GM04503 (cell line): ENCODE results near the gene RNF186.
"Not testable (repeated sequence)": the region's sequence is repeated elsewhere in the genome, so short reads cannot be mapped to it uniquely, and the experiment has no call there.

Experiments
- DNase-seq: peaks from one replicate; pipeline ENCODE4 v3.0.0-alpha.2; 2012; ENCODE audit warnings: low read depth

RNF186 gene, protein sequence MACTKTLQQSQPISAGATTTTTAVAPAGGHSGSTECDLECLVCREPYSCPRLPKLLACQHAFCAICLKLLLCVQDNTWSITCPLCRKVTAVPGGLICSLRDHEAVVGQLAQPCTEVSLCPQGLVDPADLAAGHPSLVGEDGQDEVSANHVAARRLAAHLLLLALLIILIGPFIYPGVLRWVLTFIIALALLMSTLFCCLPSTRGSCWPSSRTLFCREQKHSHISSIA

DNA sequence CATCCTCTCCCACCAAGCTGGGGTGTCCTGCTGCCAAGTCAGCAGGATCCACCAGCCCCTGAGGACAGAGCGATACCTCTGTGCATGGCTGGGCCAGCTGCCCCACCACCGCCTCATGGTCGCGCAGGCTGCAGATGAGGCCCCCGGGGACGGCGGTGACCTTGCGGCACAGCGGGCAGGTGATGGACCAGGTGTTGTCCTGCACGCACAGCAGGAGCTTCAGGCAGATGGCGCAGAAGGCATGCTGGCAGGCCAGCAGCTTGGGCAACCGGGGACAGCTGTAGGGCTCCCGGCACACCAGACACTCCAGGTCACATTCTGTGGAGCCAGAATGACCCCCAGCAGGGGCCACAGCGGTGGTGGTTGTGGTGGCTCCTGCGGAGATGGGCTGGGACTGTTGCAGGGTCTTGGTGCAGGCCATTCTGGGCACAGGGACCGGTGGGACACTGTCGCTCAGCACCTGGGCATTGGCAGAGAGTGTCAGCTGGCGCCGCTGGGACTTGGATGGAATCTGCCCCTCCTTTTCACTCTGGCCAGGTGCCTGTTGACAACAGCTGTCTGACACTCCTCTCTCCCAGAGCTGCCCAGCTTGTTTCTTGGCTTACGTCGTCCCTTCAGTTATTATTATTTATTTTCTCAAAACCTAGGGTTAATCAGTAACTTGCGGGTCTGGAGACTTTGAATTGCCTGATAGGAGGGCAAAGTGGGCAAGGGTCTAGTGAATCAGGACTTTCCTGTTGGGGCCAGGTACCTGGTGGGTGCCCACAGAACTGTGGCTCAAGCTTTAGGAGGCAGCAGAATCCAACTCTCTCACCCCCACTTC, at the start of gene RNF186:
RNF186 (minus strand) TSS at position 603 of the 823 bp plus-strand sequence; CDS start at position 421, 182 bp downstream.
- no peak for DNase-seq

DNA sequence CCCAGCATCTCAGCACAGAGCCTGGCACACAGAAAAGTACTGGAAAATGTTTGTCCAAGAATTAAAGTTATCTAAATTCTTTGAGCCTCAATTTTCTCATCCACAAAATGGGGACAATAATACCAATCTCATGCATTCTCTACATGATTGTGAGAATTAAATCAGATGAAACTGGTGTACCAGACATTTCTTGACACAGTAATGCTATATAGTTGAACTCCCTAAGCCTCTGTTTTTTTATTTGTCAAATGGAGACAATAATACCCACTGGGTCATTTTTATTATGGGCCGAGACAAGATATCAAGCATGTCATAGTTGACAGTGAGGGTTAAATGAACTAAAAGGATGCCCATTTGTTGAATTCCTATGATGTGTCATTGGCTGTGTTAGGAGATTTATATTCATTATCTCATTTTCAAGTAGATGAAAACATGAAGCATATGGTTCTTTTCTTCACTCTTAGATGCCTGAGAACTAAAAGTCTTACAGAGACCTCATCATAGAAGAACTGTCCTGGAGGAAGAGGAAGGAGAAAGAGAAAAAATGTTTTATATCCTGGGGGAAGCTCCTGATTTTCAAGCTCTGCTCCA, 49.6 kb upstream of the RNF186 start:
- DNase-seq: no peak

DNA sequence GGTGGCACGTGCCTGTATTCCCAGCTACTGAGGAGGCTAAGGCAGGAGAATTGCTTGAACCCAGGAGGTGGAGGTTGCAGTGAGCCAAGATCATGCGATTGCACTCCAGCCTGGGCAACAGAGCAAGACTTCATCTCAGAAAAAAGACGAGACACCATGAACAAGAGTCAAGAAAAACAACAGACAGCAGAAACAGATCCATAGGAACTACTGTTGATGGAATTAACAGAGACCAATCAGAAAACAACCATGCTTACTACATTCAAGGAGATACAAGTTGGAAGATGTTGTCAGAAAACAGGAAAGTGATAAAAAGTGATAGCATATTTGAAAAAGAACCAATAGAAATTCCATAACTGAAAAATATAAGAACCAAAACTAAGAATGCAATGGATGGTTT, 47.9 kb upstream of the RNF186 start:
- DNase-seq: no peak

DNA sequence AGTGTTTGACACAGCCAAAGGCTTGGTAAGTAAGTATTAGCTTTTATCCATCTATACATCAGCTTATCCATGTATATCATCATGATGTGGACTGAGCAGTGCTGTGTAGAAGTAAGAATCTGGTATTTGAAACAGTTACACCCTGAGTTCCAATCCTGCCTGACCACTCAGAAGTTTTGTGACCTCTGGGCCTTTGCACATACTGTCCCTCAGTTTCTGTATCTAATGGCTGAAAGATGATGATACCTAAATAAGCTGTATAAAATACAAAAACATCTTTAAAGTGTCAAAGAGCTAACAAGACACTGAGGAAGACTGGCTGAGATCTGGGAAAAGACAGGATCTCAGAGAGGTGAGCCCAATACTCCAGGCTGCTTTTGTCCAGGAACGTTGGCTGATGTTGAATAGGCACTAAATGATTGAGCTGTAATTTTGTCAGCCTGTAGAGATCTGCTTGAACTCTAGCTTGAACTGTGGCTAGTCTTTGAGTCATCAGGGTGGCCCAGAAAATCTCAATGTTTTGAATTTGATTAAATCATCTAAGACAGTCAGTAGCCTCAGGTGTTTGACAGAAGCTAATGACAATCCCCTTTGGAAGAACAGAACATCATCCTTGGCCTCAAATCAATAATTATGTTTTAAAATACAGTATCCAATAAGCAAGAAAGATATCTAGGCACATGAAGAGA, 46.9 kb upstream of the RNF186 start:
- DNase-seq: no peak

DNA sequence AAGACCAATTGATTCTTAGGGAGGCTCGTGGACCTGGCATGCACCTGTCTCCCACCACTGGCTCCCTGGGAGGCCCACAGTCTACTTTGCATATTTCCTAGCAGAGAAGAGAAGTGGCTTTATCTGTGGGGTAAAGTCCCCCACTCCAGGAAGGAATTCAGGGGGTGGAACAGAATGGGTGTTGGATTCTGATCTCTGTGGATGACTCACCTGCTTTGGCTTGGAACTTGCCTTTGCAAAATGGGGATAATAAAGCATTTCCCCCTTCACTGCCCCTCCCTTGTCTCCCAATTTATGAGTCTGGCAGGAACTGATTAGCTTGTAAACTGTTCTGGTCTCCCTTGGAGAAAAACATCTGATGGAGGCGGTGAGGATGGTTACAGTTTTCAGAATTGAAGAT, 46.0 kb upstream of the RNF186 start:
- DNase-seq: peak; percentile 78

DNA sequence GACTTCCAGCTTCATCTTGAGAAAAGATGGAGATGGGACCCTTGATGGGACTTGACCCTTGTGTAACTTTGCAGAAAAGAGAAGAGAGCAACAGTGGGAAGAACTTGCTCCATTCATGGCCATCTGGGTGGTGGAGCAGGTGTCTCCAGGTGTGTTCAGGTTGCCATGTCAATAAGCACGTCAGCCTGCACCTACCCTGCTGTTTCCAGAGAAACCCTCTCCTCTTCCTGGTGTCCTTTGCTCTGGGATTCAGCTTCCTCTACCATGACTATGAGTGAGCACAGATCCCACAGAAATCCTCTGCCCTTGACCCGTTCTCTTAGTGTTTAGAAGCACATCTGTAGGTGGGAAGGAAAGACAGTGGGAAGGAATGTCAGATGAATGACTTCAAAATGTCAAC, 45.3 kb upstream of the RNF186 start:
- no peak for DNase-seq

DNA sequence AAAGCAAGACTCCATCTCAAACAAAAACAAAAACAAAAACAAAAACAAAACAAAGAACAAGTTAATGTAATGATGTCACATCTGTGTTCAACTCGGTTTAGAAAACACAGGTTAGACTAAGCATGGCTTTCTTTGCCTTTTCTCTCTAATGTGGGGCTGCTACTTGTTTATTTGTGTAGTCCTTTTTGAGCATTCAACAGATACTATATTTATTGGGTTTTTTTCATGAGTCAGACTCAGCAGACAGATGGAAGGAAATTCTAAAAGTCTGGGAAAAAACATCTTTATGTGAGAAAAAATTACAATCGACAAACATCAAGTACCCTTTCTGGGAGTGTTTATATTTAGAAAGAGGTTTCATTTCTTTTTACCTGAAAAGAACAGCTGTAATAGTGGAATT, 44.8 kb upstream of the RNF186 start:
- DNase-seq: no peak

DNA sequence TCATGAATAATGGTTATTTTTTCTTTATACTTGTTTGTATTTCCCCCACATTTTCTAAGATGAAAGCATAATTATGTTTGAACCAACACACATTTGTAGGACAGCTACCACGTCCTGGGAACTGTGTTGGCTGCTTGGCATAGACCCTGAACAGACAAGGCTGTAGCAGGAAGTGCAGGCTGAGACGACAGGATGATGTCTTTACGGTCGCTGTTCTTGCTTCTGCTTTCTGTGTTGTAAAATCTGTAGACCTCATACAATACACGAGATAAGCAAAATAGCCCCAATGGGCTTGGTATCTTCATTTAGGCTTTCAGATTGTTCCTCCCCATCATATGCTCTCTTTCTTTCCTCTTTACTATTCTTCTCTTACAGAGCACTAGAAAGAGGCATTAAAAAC, 43.8 kb upstream of the RNF186 start:
- no peak for DNase-seq

DNA sequence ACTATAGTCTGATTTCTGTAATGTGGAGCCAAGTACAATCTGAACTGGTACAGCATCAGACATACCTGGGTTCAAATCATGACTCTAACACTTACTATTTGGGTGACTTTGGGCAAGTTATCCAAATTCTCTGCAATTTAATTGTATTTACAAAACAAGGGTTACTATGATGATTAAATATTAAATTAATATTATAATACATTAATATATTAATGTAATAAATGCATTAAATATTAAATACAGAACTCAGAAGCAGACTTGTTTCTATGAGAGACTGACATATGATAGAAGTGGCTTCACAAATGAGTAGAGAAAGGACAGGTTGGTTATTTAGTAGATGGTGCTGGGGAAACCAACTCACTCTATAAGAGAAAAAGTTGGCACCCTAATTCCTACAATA, 39.8 kb upstream of the RNF186 start:
- no peak for DNase-seq

DNA sequence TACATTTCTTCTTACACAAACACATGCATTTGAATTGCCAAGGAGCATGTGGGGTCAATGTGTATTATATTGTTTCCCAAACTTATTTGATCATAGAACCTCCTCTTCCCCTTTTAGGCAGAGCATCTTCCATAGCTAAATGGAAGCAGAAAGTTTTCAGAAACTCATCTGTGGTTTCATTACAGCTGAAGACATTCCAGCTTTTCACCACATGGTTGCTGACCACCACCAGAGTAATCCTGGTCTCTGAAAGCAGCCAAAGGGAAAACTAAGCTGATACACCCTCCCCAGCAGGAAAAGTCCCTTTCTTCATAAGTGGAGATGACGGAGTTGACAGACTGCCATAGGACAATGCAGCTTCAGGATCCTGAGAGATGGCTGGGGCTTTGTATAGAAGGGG, 37.0 kb upstream of the RNF186 start:
- no peak for DNase-seq

DNA sequence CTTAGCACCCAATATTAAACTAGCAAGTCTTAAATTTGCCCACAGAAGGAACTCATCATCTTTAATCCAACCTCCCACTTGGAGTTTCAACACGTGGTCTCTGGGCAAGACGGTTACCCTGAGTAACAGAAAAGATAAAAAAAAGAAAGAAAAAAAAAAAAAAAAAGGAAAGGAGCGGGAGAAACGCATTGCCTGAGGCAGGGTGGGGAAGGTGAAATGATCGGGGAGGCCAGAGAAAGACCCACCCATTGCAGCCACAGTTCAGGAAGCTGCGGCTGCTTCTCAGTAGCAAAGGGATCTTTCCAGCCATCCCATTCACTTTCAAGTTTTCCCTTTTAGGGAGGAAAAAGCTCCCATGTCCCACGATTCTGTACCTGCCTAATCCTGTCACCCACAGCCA, 35.1 kb upstream of the RNF186 start:
- no peak for DNase-seq

DNA sequence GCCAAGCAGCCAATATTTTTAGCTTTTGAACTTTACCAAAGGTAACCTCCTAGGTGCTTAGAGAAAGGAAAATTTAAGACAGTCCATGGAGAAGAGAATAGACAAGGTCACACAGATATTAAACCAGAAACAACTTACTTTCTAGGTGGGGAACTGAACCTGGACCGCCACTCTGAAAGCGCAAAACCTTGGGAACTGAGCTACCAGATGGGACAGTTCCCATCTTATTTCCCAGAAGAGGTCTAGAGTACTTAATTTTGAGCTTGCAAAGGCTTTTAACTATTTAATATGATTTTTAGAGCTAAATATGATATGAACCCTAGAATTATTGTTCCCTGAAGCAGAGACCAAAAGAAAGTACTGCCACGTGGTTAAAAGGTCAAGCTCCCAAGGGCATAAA, 34.2 kb upstream of the RNF186 start:
- DNase-seq: not testable (repeated sequence)

DNA sequence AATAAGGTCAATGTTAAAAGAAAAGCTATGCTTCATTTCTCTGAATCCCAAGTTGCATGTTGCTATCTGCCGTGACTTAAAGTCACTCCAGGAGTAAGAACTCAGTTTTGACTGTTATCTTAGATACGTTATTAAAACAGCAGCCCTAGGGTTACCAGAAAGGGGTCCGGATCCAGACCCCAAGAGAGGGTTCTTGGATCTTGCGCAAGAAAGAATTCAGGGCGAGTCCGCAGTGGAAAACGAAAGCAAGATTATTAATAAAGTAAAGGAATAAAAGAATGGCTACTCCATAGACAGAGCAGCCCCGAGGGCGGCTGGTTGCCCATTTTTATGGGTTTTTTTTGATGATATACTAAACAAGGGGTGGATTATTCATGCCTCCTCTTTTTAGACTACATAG, 32.3 kb upstream of the RNF186 start:
- DNase-seq: not testable (repeated sequence)

DNA sequence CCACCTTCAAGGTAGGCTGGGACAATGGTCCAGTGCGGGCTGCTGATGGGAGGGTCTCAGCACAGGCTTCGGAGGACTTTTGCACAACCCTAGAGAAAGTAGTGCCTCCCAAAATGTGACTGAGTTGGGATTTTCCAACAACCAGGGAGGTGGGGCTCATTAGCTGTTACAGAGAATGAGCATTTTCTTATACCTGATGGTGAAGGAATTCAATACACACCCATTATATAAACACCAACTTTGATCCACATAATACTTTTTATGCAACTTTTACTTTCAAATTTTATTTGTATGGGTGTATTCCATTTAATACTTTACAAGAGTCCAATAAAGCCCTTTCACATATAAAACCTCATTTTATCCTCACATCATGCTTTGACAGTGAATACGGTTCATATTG, 31.3 kb upstream of the RNF186 start:
- no peak for DNase-seq

DNA sequence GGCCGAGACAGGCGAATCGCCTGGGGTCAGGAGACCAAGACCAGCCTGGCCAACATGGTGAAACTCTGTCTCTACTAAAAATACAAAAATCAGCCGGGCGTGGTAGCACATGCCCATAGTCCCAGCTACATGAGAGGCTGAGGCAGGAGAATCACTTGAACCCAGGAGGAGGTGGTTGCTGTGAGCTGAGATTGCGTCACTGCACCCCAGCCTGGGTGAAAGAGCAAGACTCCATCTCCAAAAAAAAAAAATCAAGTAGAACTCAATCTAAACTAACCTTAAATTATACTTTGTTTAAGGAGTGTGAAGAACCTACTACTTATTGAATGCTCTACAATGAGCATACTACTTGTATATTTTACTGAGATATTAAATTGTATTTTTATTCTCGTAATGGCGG, 30.5 kb upstream of the RNF186 start:
- no peak for DNase-seq

DNA sequence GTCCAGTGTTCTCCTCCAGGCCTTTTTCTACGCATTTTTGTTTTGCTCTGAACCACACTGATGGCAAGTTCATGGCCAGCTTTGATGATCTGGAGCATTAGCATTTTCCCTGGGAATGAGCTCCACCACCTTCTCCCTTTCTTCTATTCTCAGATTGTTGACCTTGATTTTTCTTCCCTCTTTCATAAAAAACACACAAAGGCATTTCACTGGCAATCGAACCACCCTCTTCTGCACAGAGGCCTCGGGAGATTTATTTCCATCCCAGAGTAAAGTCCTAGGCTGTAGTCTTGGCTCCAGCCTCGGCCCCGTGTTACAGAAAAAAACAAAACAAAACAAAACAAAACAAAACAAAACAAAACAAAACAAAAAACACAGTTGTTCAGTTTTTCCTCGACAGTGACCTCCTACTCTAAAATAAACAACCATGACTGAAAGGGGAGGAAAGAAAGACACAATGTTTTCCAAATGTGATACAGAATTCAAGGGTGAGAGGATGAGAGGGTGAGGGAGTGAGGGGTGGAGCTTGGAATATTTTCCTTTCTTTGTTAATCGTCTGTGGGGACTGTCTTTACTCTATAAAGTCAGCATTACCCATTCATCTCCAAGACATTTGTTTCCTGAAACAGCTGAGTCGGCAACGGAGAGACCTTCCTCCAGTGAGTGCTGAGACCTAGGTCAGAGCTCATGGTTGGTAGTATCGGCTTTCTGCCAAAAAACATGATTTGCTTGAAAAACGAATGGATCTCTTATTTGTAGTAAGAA, 29.8 kb upstream of the RNF186 start:
- no peak for DNase-seq

DNA sequence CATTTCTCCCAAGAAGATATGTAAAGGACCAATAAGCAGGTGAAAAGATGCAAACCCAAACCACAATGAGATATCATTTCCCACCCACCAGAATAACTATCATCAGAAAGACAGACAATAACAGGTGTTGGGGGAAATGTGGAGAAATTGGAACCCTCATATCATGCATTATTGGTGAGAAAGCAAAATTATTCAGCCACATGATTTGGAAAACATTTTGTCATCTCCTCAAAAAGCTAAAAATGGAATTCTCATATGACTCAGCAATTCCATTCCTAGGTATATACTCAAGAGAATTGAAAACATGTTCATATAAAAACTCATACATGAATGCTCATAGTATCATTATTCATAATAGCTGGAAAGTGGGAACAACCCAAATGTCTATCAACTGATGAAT, 25.1 kb upstream of the RNF186 start:
- DNase-seq: no peak

DNA sequence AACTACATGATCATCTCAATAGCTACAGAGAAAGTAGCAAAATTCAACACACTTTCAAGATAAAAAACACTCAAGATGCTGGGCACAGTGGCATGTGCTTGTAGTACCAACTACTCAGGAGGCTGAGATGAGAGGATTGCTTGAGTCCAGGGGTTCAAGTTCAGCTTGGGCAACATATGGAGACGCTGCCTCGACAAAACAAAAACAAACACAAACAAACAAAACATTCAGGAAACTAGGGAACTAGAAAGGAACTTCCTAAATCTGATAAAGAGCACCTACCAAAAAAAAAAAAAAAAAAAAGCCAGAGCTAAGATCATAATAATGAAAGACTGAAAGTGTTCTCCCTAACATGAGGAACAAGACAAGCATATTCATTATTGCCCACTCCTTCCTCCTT, 22.8 kb upstream of the RNF186 start:
- no peak for DNase-seq

DNA sequence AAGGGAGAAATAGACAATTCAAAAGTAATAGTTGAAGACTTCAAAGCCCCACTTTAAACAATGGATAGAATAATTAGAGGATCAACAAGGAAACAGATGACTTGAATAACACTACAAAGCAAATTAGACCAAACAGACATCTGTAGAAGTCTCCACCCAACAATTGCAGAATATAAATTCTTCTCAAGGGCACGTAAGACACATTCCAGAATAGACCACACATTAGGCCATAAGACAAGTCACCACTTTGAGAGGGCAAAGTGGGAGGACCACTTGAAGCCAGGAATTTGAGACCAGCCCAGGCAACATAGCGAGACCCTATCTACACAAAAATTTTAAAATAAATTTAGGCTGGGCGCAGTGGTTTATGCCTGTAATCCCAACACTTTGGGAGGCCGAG, 20.5 kb upstream of the RNF186 start:
- no peak for DNase-seq

DNA sequence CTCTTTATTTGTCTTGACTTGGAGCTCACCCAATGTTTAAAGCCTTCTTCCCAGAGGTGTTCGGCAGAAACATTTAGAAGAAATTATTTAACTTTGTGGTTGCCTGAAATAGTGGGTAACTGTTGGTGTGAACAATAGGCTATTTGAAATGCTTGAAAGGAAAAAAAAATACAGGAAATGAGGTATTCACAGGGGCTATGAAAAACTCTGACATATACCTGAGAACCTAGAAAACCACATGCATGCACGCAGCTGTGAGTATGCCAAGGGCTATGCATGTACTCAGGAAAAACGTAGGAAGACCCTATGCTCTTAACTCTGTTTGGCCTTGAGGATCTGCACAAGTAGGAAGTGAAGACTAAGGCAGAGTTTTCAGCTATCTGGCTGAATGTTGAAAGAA, 16.4 kb upstream of the RNF186 start:
- no peak for DNase-seq

DNA sequence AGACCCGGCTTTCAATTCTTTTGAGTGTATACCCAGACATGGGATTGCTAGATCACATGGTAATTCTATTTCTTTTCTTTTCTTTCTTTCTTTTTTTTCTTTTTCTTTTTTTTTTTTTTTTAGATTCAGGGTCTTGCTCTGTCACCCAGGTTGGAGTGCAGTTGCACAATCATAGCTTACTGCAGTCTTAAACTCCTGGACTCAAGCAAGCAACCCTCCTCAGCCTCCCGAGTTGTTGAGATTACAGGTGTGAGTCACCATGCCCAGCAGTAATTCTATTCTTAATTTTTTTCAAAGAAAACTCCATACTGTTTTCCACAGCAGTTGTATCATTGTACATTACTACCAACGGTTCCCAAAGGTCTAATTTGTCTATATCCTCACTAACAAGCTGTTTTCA, 13.5 kb upstream of the RNF186 start:
- DNase-seq: no peak

DNA sequence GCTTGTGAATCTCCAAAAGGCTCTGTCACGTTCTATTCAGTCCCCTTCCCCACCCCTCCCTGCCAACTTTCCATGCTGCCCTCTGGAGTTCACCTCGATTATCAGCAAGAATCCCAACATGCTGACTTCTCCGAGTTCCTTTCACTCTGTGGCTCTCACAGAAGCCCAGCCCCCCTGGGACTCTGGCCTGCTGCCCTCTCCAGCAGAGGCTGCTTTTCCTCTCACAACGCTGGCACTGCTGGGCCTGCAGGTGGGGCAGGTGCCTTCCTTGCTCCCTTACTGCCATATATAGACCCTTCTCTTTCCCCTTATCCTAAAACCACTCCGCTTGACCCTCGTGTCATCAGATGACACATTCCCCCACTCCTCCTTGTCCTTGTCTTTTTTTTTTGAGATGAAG, 10.2 kb upstream of the RNF186 start:
- DNase-seq: no peak
